Spleen (tissue), 7 donors: ENCODE results near the gene ENGASE.
"Not testable (repeated sequence)": the region's sequence is repeated elsewhere in the genome, so short reads cannot be mapped to it uniquely, and the experiment has no call there.

Experiments
- POLR2AphosphoS5 ChIP-seq, 3 donors: sonication (generic); formaldehyde crosslinking; IDR thresholded peaks; one replicate each; pipeline ENCODE4 v1.5.1; 2017; ENCODE audit warnings: antibody characterized with exemption in 3 of 3
- TF ChIP-seq, protein P1 (sequence below), 11 experiments: fragments of 200-600 bp in 7 of 11; fragments of 450-650 bp in 4 of 11; sonication (generic) in 4 of 11; IDR thresholded peaks in 8 of 11; conservative IDR thresholded peaks in 3 of 11; 1 replicate in 7 of 11; 2 replicates in 4 of 11; pipeline versions ENCODE4 v1.4.0 to v1.8.0; 2016 to 2021; ENCODE audit warnings: antibody characterized with exemption in 11 of 11, inconsistent platforms in 4 of 11, mild to moderate bottlenecking in 1 of 11
- donor health status: DM: no; HTN: no; CAD: no; lungs with moderate emphysema.
- donor health status: DM: no; HTN: no; CAD: no.
- donor health status: DM: no; HTN: no; CAD: no.

DNA sequence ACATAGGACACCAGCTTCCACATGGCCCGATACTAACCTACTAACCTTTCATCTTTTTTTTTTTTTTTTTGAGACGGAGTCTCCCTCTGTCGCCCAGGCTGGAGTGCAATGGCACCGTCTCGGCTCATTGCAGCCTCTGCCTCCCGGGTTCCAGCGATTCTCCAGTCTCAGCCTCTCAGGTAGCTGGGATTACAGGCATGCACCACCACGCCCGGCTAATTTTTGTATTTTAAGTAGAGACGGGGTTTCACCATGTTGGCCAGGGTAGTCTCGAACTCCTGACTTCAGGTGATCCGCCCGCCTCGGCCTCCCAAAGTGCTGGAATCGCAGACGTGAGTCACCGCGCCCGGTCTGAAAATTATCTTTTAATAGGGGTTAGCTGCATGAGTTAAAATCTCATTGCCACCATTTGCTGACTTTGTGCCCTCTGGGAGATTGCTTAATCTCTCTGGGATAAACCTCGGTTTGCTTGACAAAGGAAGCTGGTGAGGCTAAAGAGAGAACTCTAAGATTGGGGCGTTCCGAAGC, 439 bp upstream of the ENGASE start:
- TF ChIP-seq, protein P1, sequence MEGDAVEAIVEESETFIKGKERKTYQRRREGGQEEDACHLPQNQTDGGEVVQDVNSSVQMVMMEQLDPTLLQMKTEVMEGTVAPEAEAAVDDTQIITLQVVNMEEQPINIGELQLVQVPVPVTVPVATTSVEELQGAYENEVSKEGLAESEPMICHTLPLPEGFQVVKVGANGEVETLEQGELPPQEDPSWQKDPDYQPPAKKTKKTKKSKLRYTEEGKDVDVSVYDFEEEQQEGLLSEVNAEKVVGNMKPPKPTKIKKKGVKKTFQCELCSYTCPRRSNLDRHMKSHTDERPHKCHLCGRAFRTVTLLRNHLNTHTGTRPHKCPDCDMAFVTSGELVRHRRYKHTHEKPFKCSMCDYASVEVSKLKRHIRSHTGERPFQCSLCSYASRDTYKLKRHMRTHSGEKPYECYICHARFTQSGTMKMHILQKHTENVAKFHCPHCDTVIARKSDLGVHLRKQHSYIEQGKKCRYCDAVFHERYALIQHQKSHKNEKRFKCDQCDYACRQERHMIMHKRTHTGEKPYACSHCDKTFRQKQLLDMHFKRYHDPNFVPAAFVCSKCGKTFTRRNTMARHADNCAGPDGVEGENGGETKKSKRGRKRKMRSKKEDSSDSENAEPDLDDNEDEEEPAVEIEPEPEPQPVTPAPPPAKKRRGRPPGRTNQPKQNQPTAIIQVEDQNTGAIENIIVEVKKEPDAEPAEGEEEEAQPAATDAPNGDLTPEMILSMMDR (IDR thresholded peaks at IDR 0.05 in 8 of 11, conservative IDR thresholded peaks at IDR 0.05 in 3 of 11) = not testable (repeated sequence)
- TF ChIP-seq POLR2AphosphoS5 (IDR thresholded peaks at IDR 0.05) = not testable (repeated sequence)
